GM21737 (cell line): Measurements from ENCODE around the gene GNAS.
"Not testable (repeated sequence)": the region's sequence is repeated elsewhere in the genome, so short reads cannot be mapped to it uniquely, and the experiment has no call there.

Source experiments
- ATAC-seq: cut with Tn5 transposase; IDR thresholded peaks from one replicate; pipeline ENCODE4 v1.9.1; 2021; ENCODE audit warnings: mild to moderate bottlenecking, moderate library complexity; ENCODE audit not compliant: unreplicated experiment

The GNAS gene

GRCh38 chr20:58922036-58922435 lies 69.5 kb downstream of the GNAS start:
- ATAC-seq, result no peak

- no peak for ATAC-seq
Measured at GRCh38 chr20:58923117-58923712, 70.7 kb downstream of the GNAS start.

DNA sequence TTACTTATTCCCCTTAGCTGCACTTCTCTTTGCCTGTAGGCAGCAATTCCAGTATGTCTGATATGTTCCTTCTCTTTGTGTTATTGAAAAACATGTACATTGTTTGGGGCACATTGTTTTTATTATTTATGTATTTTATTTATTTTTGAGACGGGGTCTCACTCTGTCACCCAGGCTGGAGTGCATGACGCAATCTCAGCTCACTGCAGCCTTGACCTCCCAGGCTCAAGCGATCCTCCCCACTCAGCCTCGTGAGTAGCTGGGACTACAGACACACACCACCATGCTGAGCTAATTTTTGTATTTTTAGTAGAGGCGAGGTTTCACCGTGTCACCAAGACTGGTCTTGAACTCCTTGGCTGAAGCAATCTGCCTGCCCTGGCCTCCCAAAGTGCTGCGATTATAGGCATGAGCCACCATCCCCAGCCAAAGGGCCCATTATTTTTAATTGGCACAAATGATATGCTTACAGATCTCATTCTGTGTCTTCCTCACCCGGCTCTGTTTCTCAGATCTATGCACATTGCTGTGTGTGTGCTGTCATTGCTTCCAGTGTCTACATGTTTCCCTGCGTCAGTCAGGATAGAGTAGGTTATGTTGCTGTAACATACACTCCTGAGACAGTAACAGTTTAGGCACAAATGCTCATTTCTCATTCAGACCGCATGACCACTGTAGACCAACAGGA lies 74.4 kb downstream of the GNAS start:
- ATAC-seq, result no peak

GRCh38 chr20:58927490-58928061 lies 75.1 kb downstream of the GNAS start:
- no peak for ATAC-seq

GRCh38 chr20:58930496-58930895 lies 78.0 kb downstream of the GNAS start:
- no peak for ATAC-seq

DNA sequence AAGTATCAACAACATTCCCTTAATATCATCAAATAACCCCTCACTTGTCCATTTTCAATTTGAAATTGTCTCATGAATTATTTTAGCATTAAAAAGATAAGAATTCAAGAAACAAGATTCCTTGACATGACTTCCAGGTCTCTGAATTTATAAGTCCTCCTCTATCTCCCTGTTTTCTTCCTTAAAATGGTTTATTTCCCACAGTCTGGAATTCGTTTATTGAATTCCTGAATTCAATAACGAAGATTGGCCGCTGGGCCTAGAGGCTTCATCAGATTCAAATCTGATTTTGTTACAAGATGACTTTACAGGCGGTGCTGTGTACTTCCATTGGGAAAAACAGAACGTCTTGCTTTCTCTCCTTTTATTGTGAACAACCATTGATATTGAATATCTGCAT lies 79.7 kb downstream of the GNAS start:
- no peak for ATAC-seq

DNA sequence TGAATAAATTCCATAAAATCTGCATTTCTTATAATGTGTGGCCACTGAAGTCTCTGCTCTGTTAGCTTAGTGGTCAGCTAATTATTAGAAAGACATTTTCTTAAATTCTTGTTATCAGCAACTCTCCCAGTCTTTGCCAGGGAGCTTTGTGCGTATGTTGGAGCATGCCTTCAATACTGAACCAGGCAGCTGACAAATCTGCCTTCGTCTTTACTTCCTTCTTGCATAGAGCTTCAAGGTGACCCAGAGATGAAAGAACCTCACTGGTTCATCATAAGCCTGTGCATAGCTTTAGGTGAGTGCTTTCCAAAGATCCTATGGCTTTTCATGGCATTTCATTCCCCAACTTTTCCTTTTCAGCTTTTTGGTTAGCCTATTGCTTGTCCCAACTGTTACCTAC lies 85.6 kb downstream of the GNAS start:
- ATAC-seq, result no peak

DNA sequence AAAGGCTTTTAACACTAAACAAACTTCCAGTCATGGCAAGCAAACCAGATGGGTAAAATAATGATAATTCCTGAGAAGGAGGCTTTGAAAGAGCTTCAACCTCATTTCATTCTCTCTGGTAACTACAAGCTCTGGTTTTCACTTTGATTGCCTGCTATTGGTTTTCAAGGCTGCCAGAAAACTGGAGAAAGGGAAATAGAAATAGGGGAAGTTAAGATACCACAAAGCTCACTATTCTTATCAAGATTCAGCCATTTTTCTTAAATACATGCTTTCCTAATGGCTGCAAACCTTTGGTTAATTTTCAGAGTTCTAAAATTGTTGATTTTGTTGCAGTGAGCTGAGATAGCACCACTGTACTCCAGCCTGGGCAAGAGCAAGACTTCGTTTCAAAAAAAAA lies 86.0 kb downstream of the GNAS start:
- ATAC-seq, result no peak

DNA sequence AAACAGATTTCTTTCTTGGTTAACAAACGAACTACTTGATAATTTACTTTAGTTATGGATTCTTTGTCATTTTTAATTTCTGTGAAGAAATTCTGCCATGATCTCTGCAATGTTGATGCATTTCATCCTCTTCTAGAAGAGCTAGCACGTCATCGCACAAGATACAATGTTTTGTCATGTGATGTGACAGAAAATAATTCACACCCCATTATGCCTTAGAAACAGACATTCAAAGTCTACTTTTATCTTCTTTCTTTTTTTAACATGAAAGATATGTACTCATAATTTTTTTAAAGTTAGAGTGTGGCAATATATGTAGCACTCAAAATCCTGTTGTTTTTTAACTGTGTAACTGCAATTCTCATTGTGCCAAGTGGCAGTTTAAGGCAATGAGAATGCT lies 89.0 kb downstream of the GNAS start:
- no peak for ATAC-seq

GRCh38 chr20:58942549-58942948 lies 90.0 kb downstream of the GNAS start:
- no peak for ATAC-seq

DNA sequence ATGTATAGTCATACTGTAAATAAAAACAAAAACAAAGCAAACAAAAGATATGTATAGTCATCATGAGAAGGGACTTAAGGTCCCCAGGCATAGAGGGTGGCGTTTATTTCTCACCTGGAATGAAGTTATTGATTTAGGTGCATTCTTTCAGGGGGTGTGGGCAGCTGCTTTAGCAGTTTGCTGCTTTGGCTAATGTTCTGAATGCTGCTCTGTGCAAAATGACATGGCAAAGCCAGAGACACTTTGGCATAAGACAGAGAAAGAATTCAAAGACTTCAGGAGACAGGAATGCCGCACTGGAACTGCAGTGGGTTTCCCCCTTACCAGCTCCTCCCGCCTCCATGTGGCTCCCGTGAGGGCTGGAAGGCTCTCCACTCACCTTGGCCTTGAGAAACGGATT lies 92.1 kb downstream of the GNAS start:
- no peak for ATAC-seq

DNA sequence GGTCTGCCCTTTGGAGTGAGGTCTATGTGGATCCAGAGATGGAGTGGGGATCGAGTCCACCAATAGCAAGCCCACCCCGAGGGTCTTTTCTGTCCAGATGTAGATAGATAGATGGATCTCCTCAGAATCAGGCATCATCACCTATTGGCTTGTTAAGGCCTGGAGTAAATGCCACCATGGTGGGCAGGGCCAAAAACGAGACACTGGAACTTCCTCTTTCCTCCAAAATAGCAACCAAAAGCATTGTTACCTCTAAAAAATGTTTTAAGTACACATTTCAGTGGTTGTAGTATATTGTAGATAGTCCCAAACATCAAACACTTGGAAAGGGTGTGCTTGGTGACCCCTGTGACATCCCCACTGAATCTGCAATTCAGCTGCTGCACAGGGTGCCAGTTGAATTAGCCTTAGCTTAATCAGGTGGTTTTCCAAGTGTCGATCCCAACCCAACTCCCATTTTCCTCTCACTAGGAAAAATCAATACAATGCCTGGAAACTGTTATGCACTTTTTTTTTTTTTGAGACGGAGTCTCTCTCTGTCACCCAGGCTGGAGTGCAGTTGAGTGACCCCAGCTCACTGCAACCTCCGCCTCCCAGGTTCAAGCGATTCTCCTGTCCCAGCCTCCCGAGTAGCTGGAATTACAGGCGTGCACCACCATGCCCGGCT lies 93.6 kb downstream of the GNAS start:
- no peak for ATAC-seq

DNA sequence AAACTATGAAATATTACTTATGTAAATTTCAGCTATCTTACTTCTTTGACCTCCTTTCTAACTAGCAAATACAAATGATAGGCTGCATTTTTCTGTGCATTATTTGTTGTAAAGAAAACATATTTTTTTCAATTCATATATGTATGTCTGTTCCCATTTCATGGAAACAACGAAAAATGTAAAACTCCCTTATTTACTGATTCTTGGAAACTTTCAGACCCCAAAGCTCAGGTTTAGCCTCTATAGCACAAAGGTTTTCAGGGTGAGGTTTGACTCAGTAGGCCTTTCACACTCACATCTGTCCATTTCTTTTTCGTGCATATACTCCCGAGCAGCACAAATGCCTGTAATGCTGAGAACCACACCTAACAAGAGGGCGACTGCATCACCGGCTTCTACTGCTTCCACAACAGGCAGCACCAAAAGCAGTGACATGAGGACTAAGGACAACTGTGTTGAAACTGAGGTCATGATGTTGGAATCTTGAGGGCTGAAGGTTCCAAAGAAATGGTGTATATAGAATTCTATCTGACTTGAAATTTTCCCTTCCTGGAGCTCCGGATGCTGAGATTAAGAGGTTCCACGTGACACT lies 95.4 kb downstream of the GNAS start:
- ATAC-seq, result not testable (repeated sequence)

DNA sequence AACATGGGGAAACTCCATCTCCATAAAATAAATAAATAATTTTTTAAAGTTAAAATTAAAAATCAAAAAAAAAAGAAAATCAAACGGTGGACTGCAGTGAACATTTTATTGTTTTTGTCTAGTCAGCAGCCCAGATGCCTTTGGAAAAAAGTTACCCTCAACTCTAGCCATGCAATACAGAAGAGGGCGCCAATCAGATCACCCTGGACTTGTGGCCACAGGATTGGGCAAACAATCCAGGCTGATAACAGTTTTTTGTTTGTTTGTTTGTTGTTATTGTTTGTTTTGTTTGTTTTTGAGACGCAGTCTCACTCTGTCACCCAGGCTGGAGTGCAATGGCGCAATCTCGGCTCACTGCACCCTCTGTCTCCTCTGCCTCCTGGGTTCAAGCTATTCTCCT lies 98.1 kb downstream of the GNAS start:
- no peak for ATAC-seq

DNA sequence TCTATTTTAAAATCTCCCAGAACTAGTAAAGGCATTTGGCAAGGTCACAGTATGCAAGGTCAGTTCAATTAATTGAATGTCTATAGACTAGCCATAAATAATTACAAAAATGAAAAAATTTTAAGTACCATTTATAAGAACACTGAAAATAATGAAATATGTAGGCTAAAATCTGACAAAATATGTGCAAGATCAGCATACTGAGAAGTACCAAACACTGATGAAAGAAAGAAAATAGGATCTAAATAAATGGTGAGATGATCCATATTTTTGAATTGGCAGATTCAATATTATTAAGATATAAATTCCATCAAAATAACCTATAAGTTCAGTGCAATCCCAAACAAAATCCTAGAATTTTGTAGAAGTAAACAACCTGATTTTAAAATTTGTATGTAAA lies 100.5 kb downstream of the GNAS start:
- ATAC-seq, result no peak

GRCh38 chr20:58956078-58956477 lies 103.6 kb downstream of the GNAS start:
- ATAC-seq, result no peak

DNA sequence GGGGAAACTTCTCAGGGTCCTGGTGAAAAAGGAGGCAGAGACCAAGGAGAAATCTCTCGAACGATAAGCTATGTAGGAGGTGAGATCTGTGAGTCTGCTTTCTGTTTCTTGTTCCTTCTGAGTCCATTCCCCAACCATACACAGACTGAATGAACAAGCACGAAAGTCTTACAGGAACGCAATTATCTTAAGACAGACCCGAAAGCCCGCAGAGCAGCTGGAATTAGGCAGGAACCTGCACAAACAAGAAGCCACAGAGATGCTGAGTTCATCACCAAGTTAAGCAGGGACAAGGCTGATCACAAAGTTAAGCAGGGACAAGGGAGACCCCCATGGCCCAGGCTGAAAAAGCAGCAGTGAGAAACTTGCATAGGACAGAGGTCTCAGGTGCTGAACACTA lies 107.1 kb downstream of the GNAS start:
- no peak for ATAC-seq
